Measurements from ENCODE around the gene SPATA20. TPM values are rescaled to one million over a fixed set of nuclear protein-coding genes. Genes with fewer than 3 reads are reported as not detected.

Gene SPATA20
- total and polyA plus RNA-seq, 2 of the 13 experiments (the other 11 are each of a cell fraction or from before 2014, with no cell fraction given), result 36.1 to 64.8 TPM

GRCh38 chr17:50499721-50500120, 47.3 kb upstream of the SPATA20 start:
- no peak overlapping the region for H3K4me3 ChIP-seq (replicated peaks in 1 of 3; ENCODE audit: insufficient read depth in 1 of 3, low read depth in 2 of 3, low read length in 3 of 3)
- H2AFZ ChIP-seq (ENCODE audit: low read length), result no peak overlapping the region
- no peak for FAIRE-seq
- H3K9ac ChIP-seq (ENCODE audit: insufficient read depth, low read depth, low read length), result no peak overlapping the region
- DNase-seq (ENCODE audit: low spot score), result no peak
- no peak for ATAC-seq
- no peak overlapping the region for H3K27ac ChIP-seq (ENCODE audit: extremely low read length, insufficient read depth, low read length)
- WGBS (ENCODE audit: low lambda C conversion rate), result 90% methylated on average over 2 of the region's 2 CpGs
- ChIA-PET POLR2A (no interaction called here), CTCF (ENCODE audit: low intra/inter-chr PET ratio, low total read pairs) (no interaction called here)
- H3K27me3 ChIP-seq (ENCODE audit: control insufficient read depth in 1 of 2, insufficient read depth in 2 of 2, low read length in 2 of 2), result no peaks in the 10 kb centered on the region; a peak in 4 of 5 replicates
- in situ Hi-C loops (cut with HindIII; ENCODE audit: extremely low pct_ligation_motif_present, low pct_unique_long_range_greater_than_20kb) (no loop called here), intact Hi-C loops (cut with micrococcal nuclease; ENCODE audit: unreplicated experiment) (no loop called here)
- no peaks in the 10 kb centered on the region for H3K36me3 ChIP-seq (replicated peaks in 1 of 2; ENCODE audit: control insufficient read depth in 1 of 2, insufficient read depth in 2 of 2, low read length in 2 of 2)
- TF ChIP-seq ZBTB37 (CRISPR knock-in tag; IDR thresholded peaks at IDR 0.05) (no peak), HOXA5 (CRISPR knock-in tag; IDR thresholded peaks at IDR 0.05) (no peak), MXD1 (CRISPR knock-in tag; IDR thresholded peaks at IDR 0.05) (no peak), GPN1 (CRISPR knock-in tag; IDR thresholded peaks at IDR 0.05; ENCODE audit: borderline replicate concordance) (no peak), ATF7 (IDR thresholded peaks at IDR 0.05) (no peak), ATF7 (CRISPR knock-in tag; IDR thresholded peaks at IDR 0.05) (no peak), NFE2 (CRISPR knock-in tag; IDR thresholded peaks at IDR 0.05) (no peak), RNF2 (conservative IDR thresholded peaks at IDR 0.05; ENCODE audit: low read depth) (no peak), TBP (CRISPR knock-in tag; IDR thresholded peaks at IDR 0.05) (no peak), FUBP1 (CRISPR knock-in tag; IDR thresholded peaks at IDR 0.05; ENCODE audit: borderline replicate concordance) (no peak), ZNF234 (CRISPR knock-in tag; conservative IDR thresholded peaks at IDR 0.05) (no peak)
- peaks cover 28% of the 10 kb centered on the region for H3K4me1 ChIP-seq (ENCODE audit: insufficient read depth, low read length)
- no peaks in the 10 kb centered on the region for H3K9me3 ChIP-seq (ENCODE audit: low read length)
- H4K20me1 ChIP-seq (ENCODE audit: insufficient read depth, low read length), result no peaks in the 10 kb centered on the region
- no peak overlapping the region for H3K4me2 ChIP-seq (ENCODE audit: low read depth, low read length)
- BruUV-seq (replicated peaks), result no TSS peak
- H3K79me2 ChIP-seq (ENCODE audit: insufficient read depth, low read length), result no peaks in the 10 kb centered on the region

All from HepG2 (cell line).